WTC11 (cell line): ENCODE data around the gene SPATA25. TPM values are rescaled to one million over a fixed set of nuclear protein-coding genes. Genes with fewer than 3 reads are reported as not detected.
A peak's percentile ranks its signal among the peaks of the same experiment; 100 is the strongest.

ENCODE experiments used
- CBFB ChIP-seq: sonication (generic); formaldehyde crosslinking; IDR thresholded peaks from 2 replicates; pipeline ENCODE4 v1.8.1; 2022; ENCODE audit warnings: mild to moderate bottlenecking, low read depth, missing genetic modification reagents
- FOXP1 ChIP-seq: sonication (generic); formaldehyde crosslinking; IDR thresholded peaks from 2 replicates; pipeline ENCODE4 v1.8.0; 2022; ENCODE audit warnings: missing genetic modification reagents, mild to moderate bottlenecking, moderate library complexity, borderline replicate concordance
- IRF2 ChIP-seq: sonication (generic); formaldehyde crosslinking; IDR thresholded peaks from 2 replicates; pipeline ENCODE4 v1.8.0; 2022; ENCODE audit warnings: low read depth, missing genetic modification reagents, borderline replicate concordance
- KAT7 ChIP-seq: sonication (generic); formaldehyde crosslinking; IDR thresholded peaks from 2 replicates; pipeline ENCODE4 v1.8.1; 2023; ENCODE audit warnings: missing genetic modification reagents, mild to moderate bottlenecking, borderline replicate concordance
- MYBL2 ChIP-seq: sonication (generic); formaldehyde crosslinking; IDR thresholded peaks from 2 replicates; pipeline ENCODE4 v1.8.1; 2023; ENCODE audit warnings: mild to moderate bottlenecking, moderate library complexity, missing genetic modification reagents
- NFATC4 ChIP-seq: fragments of 250-450 bp; sonication (Bioruptor Pico); IDR thresholded peaks from 2 replicates; pipeline ENCODE4 v1.9.0; 2021; ENCODE audit warnings: mild to moderate bottlenecking
- NFYB ChIP-seq: sonication (generic); formaldehyde crosslinking; conservative IDR thresholded peaks from 2 replicates; pipeline ENCODE4 v1.8.0; 2022; ENCODE audit warnings: low read depth, missing genetic modification reagents
- NR3C1 ChIP-seq: sonication (generic); formaldehyde crosslinking; conservative IDR thresholded peaks from 2 replicates; pipeline ENCODE4 v1.8.1; 2023; ENCODE audit warnings: low read depth, mild to moderate bottlenecking, missing genetic modification reagents
- TCF7 ChIP-seq: sonication (generic); formaldehyde crosslinking; IDR thresholded peaks from 2 replicates; pipeline ENCODE4 v1.8.0; 2022; ENCODE audit warnings: mild to moderate bottlenecking, low read depth, missing genetic modification reagents, moderate library complexity
- ZNF138 ChIP-seq: sonication (generic); formaldehyde crosslinking; conservative IDR thresholded peaks from 2 replicates; pipeline ENCODE4 v1.8.1; 2022; ENCODE audit warnings: mild to moderate bottlenecking, moderate library complexity, missing genetic modification reagents
- ZNF416 ChIP-seq: fragments of 250-450 bp; sonication (Bioruptor Pico); IDR thresholded peaks from 2 replicates; pipeline ENCODE4 v1.9.0; 2021; ENCODE audit warnings: mild to moderate bottlenecking, inconsistent platforms
- ZNF423 ChIP-seq: fragments of 250-450 bp; sonication (Bioruptor Pico); IDR thresholded peaks from 2 replicates; pipeline ENCODE4 v2.1.2; 2022; ENCODE audit warnings: mild to moderate bottlenecking, moderate library complexity
- total RNA-seq: library from RNA; stranded (reverse); gene quantifications from 3 replicates; pipeline ENCODE4 v1.2.3, GENCODE V29; 2021
- TF ChIP-seq, protein P1 (sequence below): sonication (generic); formaldehyde crosslinking; IDR thresholded peaks from 2 replicates; pipeline ENCODE4 v1.8.0; 2023; ENCODE audit warnings: mild to moderate bottlenecking, missing genetic modification reagents
- TF ChIP-seq, protein P2 (sequence below): sonication (generic); formaldehyde crosslinking; IDR thresholded peaks from 2 replicates; pipeline ENCODE4 v1.8.1; 2023; ENCODE audit warnings: mild to moderate bottlenecking, missing genetic modification reagents
- TF ChIP-seq, protein P3 (sequence below): fragments of 250-450 bp; sonication (Bioruptor Pico); IDR thresholded peaks from 2 replicates; pipeline ENCODE4 v1.9.0; 2021; ENCODE audit warnings: mild to moderate bottlenecking
- TF ChIP-seq, protein P4 (sequence below): fragments of 250-450 bp; sonication (Bioruptor Pico); conservative IDR thresholded peaks from 2 replicates; pipeline ENCODE4 v1.9.0; 2021; ENCODE audit warnings: mild to moderate bottlenecking
- TF ChIP-seq, protein P5 (sequence below): sonication (generic); formaldehyde crosslinking; IDR thresholded peaks from 2 replicates; pipeline ENCODE4 v1.8.1; 2023; ENCODE audit warnings: mild to moderate bottlenecking, moderate library complexity, missing genetic modification reagents
- TF ChIP-seq, protein P6 (sequence below): fragments of 200-600 bp; IDR thresholded peaks from 2 replicates; pipeline ENCODE4 v1.8.0; 2022; ENCODE audit warnings: antibody characterized with exemption
- TF ChIP-seq, protein P7 (sequence below): fragments of 250-450 bp; sonication (Bioruptor Pico); IDR thresholded peaks from 2 replicates; pipeline ENCODE4 v1.9.0; 2021; ENCODE audit warnings: mild to moderate bottlenecking
- TF ChIP-seq, protein P8 (sequence below): sonication (generic); formaldehyde crosslinking; IDR thresholded peaks from 2 replicates; pipeline ENCODE4 v1.8.1; 2022; ENCODE audit warnings: mild to moderate bottlenecking, moderate library complexity, missing genetic modification reagents

SPATA25 gene
- total RNA-seq, 1 experiment from 2014 or later: 3.7 TPM

DNA sequence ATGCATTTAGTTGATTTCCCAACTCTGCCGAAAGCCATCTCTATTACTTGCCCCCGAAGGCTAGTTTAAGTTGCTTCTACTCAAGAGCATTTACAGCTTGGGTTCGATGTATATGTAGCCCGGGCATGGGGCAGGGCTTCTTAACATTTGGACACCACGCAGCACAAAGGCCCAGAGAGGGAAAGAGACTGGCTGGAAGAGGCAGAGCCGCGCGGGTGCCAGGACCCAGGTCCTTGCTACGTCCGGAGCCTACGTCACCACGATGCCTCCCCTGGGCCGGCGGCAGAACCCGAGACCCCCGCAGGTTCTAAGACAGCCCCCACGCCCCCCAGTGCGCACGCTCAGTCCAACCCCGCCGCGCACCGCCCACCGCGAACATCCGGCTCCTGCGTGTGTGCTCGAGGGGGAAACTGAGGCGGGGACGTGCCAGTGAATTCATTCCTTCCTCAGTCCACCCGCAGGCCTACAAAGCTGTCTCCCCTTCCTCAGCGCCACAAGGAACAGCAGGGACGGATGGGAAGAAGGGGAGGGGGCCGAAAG is 46.7 kb upstream of the SPATA25 start (continued):
- TF ChIP-seq ZNF423 (peak; percentile 94), IRF2 (CRISPR knock-in tag) (no peak), CBFB (no peak), NFATC4 (CRISPR knock-in tag) (no peak), MYBL2 (CRISPR knock-in tag) (no peak), FOXP1 (no peak), TCF7 (no peak), ZNF416 (CRISPR knock-in tag) (no peak), NFYB (0 out of 2 replicates have a peak, but pooled peaks have one; percentile 13), KAT7 (CRISPR knock-in tag) (peak; percentile 32; the same call in 1 of the 2 replicates), NR3C1 (CRISPR knock-in tag) (no peak; the same call in 1 of the 2 replicates), ZNF138 (0 out of 2 replicates have a peak, but pooled peaks have one; percentile 28)
- TF ChIP-seq, protein P1, sequence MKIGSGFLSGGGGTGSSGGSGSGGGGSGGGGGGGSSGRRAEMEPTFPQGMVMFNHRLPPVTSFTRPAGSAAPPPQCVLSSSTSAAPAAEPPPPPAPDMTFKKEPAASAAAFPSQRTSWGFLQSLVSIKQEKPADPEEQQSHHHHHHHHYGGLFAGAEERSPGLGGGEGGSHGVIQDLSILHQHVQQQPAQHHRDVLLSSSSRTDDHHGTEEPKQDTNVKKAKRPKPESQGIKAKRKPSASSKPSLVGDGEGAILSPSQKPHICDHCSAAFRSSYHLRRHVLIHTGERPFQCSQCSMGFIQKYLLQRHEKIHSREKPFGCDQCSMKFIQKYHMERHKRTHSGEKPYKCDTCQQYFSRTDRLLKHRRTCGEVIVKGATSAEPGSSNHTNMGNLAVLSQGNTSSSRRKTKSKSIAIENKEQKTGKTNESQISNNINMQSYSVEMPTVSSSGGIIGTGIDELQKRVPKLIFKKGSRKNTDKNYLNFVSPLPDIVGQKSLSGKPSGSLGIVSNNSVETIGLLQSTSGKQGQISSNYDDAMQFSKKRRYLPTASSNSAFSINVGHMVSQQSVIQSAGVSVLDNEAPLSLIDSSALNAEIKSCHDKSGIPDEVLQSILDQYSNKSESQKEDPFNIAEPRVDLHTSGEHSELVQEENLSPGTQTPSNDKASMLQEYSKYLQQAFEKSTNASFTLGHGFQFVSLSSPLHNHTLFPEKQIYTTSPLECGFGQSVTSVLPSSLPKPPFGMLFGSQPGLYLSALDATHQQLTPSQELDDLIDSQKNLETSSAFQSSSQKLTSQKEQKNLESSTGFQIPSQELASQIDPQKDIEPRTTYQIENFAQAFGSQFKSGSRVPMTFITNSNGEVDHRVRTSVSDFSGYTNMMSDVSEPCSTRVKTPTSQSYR (CRISPR knock-in tag): no peak
- TF ChIP-seq, protein P2, sequence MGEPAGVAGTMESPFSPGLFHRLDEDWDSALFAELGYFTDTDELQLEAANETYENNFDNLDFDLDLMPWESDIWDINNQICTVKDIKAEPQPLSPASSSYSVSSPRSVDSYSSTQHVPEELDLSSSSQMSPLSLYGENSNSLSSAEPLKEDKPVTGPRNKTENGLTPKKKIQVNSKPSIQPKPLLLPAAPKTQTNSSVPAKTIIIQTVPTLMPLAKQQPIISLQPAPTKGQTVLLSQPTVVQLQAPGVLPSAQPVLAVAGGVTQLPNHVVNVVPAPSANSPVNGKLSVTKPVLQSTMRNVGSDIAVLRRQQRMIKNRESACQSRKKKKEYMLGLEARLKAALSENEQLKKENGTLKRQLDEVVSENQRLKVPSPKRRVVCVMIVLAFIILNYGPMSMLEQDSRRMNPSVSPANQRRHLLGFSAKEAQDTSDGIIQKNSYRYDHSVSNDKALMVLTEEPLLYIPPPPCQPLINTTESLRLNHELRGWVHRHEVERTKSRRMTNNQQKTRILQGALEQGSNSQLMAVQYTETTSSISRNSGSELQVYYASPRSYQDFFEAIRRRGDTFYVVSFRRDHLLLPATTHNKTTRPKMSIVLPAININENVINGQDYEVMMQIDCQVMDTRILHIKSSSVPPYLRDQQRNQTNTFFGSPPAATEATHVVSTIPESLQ (CRISPR knock-in tag): no peak
- TF ChIP-seq, protein P3, sequence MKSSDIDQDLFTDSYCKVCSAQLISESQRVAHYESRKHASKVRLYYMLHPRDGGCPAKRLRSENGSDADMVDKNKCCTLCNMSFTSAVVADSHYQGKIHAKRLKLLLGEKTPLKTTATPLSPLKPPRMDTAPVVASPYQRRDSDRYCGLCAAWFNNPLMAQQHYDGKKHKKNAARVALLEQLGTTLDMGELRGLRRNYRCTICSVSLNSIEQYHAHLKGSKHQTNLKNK (CRISPR knock-in tag): no peak
- TF ChIP-seq, protein P4, sequence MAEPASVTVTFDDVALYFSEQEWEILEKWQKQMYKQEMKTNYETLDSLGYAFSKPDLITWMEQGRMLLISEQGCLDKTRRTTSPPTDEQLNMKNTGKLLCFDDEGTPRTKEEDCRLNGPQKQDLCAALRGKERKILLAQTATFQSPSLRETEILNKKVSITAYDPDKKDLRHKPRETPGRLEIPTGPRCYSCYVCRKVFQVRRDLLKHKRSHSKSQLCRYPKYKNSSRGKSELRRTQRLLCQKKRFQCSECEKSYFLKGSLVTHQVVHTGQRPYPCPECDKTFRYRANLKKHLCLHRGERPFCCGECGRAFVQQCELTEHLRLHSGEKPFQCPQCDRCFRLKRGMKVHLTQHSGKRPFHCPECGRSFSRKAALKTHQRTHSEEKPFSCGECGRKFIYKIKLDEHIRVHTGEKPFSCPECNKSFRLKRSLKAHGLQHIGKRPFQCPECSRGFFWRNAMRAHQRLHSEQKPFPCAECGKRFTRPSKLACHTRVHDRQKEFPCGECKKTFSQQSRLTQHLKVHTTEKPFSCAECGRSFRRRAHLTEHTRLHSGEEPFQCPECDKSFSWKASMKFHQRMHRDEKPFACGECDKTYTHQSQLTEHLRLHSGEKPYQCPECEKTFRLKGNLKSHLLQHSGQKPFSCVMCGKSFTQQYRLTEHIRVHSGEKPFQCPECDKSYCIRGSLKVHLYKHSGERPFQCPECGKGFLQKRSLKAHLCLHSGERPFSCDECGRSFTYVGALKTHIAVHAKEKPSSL (CRISPR knock-in tag): no peak
- TF ChIP-seq, protein P5, sequence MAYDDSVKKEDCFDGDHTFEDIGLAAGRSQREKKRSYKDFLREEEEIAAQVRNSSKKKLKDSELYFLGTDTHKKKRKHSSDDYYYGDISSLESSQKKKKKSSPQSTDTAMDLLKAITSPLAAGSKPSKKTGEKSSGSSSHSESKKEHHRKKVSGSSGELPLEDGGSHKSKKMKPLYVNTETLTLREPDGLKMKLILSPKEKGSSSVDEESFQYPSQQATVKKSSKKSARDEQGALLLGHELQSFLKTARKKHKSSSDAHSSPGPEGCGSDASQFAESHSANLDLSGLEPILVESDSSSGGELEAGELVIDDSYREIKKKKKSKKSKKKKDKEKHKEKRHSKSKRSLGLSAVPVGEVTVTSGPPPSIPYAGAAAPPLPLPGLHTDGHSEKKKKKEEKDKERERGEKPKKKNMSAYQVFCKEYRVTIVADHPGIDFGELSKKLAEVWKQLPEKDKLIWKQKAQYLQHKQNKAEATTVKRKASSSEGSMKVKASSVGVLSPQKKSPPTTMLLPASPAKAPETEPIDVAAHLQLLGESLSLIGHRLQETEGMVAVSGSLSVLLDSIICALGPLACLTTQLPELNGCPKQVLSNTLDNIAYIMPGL (CRISPR knock-in tag): no peak; the same call in 1 of the 2 replicates
- TF ChIP-seq, protein P6, sequence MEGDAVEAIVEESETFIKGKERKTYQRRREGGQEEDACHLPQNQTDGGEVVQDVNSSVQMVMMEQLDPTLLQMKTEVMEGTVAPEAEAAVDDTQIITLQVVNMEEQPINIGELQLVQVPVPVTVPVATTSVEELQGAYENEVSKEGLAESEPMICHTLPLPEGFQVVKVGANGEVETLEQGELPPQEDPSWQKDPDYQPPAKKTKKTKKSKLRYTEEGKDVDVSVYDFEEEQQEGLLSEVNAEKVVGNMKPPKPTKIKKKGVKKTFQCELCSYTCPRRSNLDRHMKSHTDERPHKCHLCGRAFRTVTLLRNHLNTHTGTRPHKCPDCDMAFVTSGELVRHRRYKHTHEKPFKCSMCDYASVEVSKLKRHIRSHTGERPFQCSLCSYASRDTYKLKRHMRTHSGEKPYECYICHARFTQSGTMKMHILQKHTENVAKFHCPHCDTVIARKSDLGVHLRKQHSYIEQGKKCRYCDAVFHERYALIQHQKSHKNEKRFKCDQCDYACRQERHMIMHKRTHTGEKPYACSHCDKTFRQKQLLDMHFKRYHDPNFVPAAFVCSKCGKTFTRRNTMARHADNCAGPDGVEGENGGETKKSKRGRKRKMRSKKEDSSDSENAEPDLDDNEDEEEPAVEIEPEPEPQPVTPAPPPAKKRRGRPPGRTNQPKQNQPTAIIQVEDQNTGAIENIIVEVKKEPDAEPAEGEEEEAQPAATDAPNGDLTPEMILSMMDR: no peak
- TF ChIP-seq, protein P7, sequence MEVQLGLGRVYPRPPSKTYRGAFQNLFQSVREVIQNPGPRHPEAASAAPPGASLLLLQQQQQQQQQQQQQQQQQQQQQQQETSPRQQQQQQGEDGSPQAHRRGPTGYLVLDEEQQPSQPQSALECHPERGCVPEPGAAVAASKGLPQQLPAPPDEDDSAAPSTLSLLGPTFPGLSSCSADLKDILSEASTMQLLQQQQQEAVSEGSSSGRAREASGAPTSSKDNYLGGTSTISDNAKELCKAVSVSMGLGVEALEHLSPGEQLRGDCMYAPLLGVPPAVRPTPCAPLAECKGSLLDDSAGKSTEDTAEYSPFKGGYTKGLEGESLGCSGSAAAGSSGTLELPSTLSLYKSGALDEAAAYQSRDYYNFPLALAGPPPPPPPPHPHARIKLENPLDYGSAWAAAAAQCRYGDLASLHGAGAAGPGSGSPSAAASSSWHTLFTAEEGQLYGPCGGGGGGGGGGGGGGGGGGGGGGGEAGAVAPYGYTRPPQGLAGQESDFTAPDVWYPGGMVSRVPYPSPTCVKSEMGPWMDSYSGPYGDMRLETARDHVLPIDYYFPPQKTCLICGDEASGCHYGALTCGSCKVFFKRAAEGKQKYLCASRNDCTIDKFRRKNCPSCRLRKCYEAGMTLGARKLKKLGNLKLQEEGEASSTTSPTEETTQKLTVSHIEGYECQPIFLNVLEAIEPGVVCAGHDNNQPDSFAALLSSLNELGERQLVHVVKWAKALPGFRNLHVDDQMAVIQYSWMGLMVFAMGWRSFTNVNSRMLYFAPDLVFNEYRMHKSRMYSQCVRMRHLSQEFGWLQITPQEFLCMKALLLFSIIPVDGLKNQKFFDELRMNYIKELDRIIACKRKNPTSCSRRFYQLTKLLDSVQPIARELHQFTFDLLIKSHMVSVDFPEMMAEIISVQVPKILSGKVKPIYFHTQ (CRISPR knock-in tag): no peak
- TF ChIP-seq, protein P8, sequence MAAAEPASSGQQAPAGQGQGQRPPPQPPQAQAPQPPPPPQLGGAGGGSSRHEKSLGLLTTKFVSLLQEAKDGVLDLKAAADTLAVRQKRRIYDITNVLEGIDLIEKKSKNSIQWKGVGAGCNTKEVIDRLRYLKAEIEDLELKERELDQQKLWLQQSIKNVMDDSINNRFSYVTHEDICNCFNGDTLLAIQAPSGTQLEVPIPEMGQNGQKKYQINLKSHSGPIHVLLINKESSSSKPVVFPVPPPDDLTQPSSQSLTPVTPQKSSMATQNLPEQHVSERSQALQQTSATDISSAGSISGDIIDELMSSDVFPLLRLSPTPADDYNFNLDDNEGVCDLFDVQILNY (CRISPR knock-in tag): no peak
